HPDE6-E6E7 (cell line): ENCODE data around the gene CDKL5.

Experiments used
- DNase-seq: peaks from one replicate; pipeline ENCODE4 v3.0.0; 2011; ENCODE audit warnings: missing footprints; ENCODE audit errors: extremely low spot score

Gene CDKL5

GRCh38 chrX:18692541-18692940, 267.1 kb downstream of the CDKL5 start:
- DNase-seq = no peak

- no peak for DNase-seq
Observed at GRCh38 chrX:18696653-18697052, 271.2 kb downstream of the CDKL5 start.

GRCh38 chrX:18698737-18699650, 273.6 kb downstream of the CDKL5 start:
- DNase-seq = no peak

- no peak for DNase-seq
Observed at GRCh38 chrX:18701621-18702361, 276.4 kb downstream of the CDKL5 start.

- peak; percentile 41 for DNase-seq
Observed at GRCh38 chrX:18702362-18703195, 277.2 kb downstream of the CDKL5 start.
